GM21390 (cell line): Measurements from ENCODE around the gene KCNMB2.

Source experiments
- ATAC-seq: cut with Tn5 transposase; IDR thresholded peaks from one replicate; pipeline ENCODE4 v1.9.1; 2021; ENCODE audit not compliant: unreplicated experiment

KCNMB2 gene

GRCh38 chr3:178804606-178805005 is 268.4 kb downstream of the KCNMB2 start:
- no peak for ATAC-seq

GRCh38 chr3:178805741-178806140 is 269.5 kb downstream of the KCNMB2 start:
- ATAC-seq: no peak

- no peak for ATAC-seq
These were observed 270.4 kb downstream of the KCNMB2 start for GRCh38 chr3:178806651-178807050.

GRCh38 chr3:178807694-178808093 is 271.5 kb downstream of the KCNMB2 start:
- ATAC-seq: no peak

- no peak for ATAC-seq
These were observed 272.5 kb downstream of the KCNMB2 start for GRCh38 chr3:178808748-178809147.

GRCh38 chr3:178810181-178810580 is 273.9 kb downstream of the KCNMB2 start:
- ATAC-seq: no peak

- no peak for ATAC-seq
These were observed 286.5 kb downstream of the KCNMB2 start for GRCh38 chr3:178822722-178823121.

GRCh38 chr3:178823150-178823549 is 286.9 kb downstream of the KCNMB2 start:
- no peak for ATAC-seq

- ATAC-seq: no peak
These were observed 287.5 kb downstream of the KCNMB2 start for GRCh38 chr3:178823591-178824246.

- peak; percentile 73 for ATAC-seq
These were observed 290.3 kb downstream of the KCNMB2 start for GRCh38 chr3:178826435-178827123.

- ATAC-seq: no peak
These were observed 291.1 kb downstream of the KCNMB2 start for GRCh38 chr3:178827285-178827856.

GRCh38 chr3:178833695-178834094 is 297.5 kb downstream of the KCNMB2 start:
- no peak for ATAC-seq

- no peak for ATAC-seq
These were observed 298.8 kb downstream of the KCNMB2 start for GRCh38 chr3:178835033-178835432.

- ATAC-seq: no peak
These were observed 301.3 kb downstream of the KCNMB2 start for GRCh38 chr3:178837512-178837911.

- no peak for ATAC-seq
These were observed 304.4 kb downstream of the KCNMB2 start for GRCh38 chr3:178840586-178840985.

GRCh38 chr3:178841011-178841410 is 304.8 kb downstream of the KCNMB2 start:
- ATAC-seq: no peak

GRCh38 chr3:178844916-178845315 is 308.7 kb downstream of the KCNMB2 start:
- no peak for ATAC-seq

- ATAC-seq: no peak
These were observed 309.3 kb downstream of the KCNMB2 start for GRCh38 chr3:178845420-178846118.

- no peak for ATAC-seq
These were observed 311.0 kb downstream of the KCNMB2 start for GRCh38 chr3:178847190-178847589.

GRCh38 chr3:178849199-178849910 is 313.1 kb downstream of the KCNMB2 start:
- no peak for ATAC-seq
